MM.1S (cell line): ENCODE results near the gene TBCCD1.

Source experiments
- DNase-seq: peaks from one replicate; pipeline ENCODE4 v3.0.0-alpha.2; 2015
- H2AFZ ChIP-seq: fragments of 300-600 bp; sonication (generic); 2 replicates; pipeline ENCODE4 v1.6.0; 2016; ENCODE audit warnings: antibody characterized with exemption, low read length
- H3F3A ChIP-seq: fragments of 300-600 bp; sonication (generic); 2 replicates; pipeline ENCODE4 v1.6.1; 2016; ENCODE audit warnings: mild to moderate bottlenecking, antibody characterized with exemption, low read length, moderate library complexity, mixed read lengths; ENCODE audit not compliant: insufficient read depth
- H3K27ac ChIP-seq: fragments of 300-600 bp; sonication (generic); 2 replicates; pipeline ENCODE4 v1.5.1; 2016; ENCODE audit warnings: mild to moderate bottlenecking, low read length
- H3K27me3 ChIP-seq: fragments of 300-600 bp; sonication (generic); replicated peaks from 2 replicates; pipeline ENCODE4 v1.6.0; 2016; ENCODE audit warnings: low read length; ENCODE audit not compliant: insufficient read depth
- H3K36me3 ChIP-seq: fragments of 300-600 bp; sonication (generic); replicated peaks from 2 replicates; pipeline ENCODE4 v1.6.1; 2016; ENCODE audit warnings: mild to moderate bottlenecking, low read length, mixed read lengths; ENCODE audit not compliant: insufficient read depth
- H3K4me1 ChIP-seq: fragments of 300-600 bp; sonication (generic); 2 replicates; pipeline ENCODE4 v1.6.1; 2016; ENCODE audit warnings: low read length, mixed read lengths
- H3K4me2 ChIP-seq: fragments of 300-600 bp; sonication (generic); 2 replicates; pipeline ENCODE4 v1.6.0; 2016; ENCODE audit warnings: low read depth, low read length
- H3K4me3 ChIP-seq: fragments of 300-600 bp; sonication (generic); 2 replicates; pipeline ENCODE4 v1.5.1; 2016; ENCODE audit warnings: low read length, mixed read lengths
- H3K79me2 ChIP-seq: fragments of 300-600 bp; sonication (generic); 2 replicates; pipeline ENCODE4 v1.6.1; 2016; ENCODE audit warnings: mixed run types, low read length, mixed read lengths
- H3K9ac ChIP-seq: fragments of 300-600 bp; sonication (generic); 2 replicates; pipeline ENCODE4 v1.6.1; 2016; ENCODE audit warnings: low read length, mixed read lengths
- H3K9me2 ChIP-seq: fragments of 300-600 bp; sonication (generic); replicated peaks from 2 replicates; pipeline ENCODE4 v1.6.1; 2016; ENCODE audit warnings: mild to moderate bottlenecking, low read length, mixed read lengths; ENCODE audit not compliant: insufficient read depth
- H3K9me3 ChIP-seq: fragments of 300-600 bp; sonication (generic); replicated peaks from 2 replicates; pipeline ENCODE4 v1.6.1; 2016; ENCODE audit warnings: mild to moderate bottlenecking, low read length, mixed read lengths; ENCODE audit not compliant: insufficient read depth
- H4K20me1 ChIP-seq: fragments of 300-600 bp; sonication (generic); 2 replicates; pipeline ENCODE4 v1.6.1; 2016; ENCODE audit warnings: mild to moderate bottlenecking, low read length, moderate library complexity, mixed read lengths; ENCODE audit not compliant: insufficient read depth
- EZH2 ChIP-seq: fragments of 300-600 bp; sonication (generic); optimal IDR thresholded peaks from 2 replicates; pipeline ENCODE3; 2017; ENCODE audit warnings: low read depth, mild to moderate bottlenecking, antibody characterized with exemption, low read length, mixed read lengths
- EZH2phosphoT487 ChIP-seq: fragments of 300-600 bp; sonication (generic); IDR thresholded peaks from 2 replicates; pipeline ENCODE4 v1.6.1; 2018; ENCODE audit warnings: antibody characterized with exemption, low read length
- TF ChIP-seq, protein P1 (sequence below): fragments of 300-600 bp; sonication (generic); IDR thresholded peaks from 2 replicates; pipeline ENCODE4 v1.5.1; 2016; ENCODE audit warnings: antibody characterized with exemption, low read length, mixed read lengths

The TBCCD1 gene

DNA sequence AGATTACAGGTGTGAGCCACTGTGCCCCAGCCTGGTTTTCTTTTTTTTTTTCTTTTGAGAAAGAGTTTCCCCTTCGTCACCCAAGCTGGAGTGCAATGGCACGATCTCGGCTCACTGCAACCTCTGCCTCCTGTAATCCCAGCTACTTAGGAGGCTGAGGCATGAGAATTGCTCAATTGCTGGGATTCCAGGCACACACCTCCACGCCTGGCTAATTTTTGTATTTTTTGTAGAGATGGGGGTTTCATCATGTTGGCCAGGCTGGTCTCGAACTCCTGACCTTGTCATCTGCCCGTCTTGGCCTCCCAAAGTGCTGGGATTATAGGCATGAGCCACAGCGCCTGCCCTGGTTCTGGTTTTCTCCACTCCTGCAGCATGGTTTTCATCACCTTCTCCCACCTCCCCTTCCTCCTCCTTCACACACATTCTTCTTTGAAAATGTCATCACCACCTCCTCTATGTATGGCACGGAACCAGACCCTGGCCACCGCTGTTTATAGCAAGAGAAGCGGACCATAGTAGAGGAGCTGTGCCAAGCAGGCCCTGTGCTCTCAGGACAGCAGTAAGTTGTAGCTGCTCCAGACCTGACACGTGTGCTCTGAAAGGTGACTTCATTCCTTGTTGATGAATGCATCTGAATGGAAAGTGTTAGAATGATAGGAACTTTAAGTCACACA, 31.1 kb upstream of the TBCCD1 start:
- no peaks in the 10 kb centered on the region for H3K27me3 ChIP-seq
- H3K36me3 ChIP-seq, result no peaks in the 10 kb centered on the region
- no peak for DNase-seq
- H3K27ac ChIP-seq, result no peak overlapping the region
- no peak overlapping the region for H2AFZ ChIP-seq
- H3K4me2 ChIP-seq, result no peak overlapping the region
- H4K20me1 ChIP-seq, result no peaks in the 10 kb centered on the region
- H3K4me3 ChIP-seq, result no peak overlapping the region
- H3K9ac ChIP-seq, result no peak overlapping the region
- H3K9me2 ChIP-seq, result no peaks in the 10 kb centered on the region
- H3K9me3 ChIP-seq, result no peaks in the 10 kb centered on the region
- no peaks in the 10 kb centered on the region for H3K4me1 ChIP-seq
- H3K79me2 ChIP-seq, result no peaks in the 10 kb centered on the region
- TF ChIP-seq, protein P1, sequence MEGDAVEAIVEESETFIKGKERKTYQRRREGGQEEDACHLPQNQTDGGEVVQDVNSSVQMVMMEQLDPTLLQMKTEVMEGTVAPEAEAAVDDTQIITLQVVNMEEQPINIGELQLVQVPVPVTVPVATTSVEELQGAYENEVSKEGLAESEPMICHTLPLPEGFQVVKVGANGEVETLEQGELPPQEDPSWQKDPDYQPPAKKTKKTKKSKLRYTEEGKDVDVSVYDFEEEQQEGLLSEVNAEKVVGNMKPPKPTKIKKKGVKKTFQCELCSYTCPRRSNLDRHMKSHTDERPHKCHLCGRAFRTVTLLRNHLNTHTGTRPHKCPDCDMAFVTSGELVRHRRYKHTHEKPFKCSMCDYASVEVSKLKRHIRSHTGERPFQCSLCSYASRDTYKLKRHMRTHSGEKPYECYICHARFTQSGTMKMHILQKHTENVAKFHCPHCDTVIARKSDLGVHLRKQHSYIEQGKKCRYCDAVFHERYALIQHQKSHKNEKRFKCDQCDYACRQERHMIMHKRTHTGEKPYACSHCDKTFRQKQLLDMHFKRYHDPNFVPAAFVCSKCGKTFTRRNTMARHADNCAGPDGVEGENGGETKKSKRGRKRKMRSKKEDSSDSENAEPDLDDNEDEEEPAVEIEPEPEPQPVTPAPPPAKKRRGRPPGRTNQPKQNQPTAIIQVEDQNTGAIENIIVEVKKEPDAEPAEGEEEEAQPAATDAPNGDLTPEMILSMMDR, result no peak
- TF ChIP-seq EZH2 (no peak), EZH2phosphoT487 (no peak)
- no peaks in the 10 kb centered on the region for H3F3A ChIP-seq

DNA sequence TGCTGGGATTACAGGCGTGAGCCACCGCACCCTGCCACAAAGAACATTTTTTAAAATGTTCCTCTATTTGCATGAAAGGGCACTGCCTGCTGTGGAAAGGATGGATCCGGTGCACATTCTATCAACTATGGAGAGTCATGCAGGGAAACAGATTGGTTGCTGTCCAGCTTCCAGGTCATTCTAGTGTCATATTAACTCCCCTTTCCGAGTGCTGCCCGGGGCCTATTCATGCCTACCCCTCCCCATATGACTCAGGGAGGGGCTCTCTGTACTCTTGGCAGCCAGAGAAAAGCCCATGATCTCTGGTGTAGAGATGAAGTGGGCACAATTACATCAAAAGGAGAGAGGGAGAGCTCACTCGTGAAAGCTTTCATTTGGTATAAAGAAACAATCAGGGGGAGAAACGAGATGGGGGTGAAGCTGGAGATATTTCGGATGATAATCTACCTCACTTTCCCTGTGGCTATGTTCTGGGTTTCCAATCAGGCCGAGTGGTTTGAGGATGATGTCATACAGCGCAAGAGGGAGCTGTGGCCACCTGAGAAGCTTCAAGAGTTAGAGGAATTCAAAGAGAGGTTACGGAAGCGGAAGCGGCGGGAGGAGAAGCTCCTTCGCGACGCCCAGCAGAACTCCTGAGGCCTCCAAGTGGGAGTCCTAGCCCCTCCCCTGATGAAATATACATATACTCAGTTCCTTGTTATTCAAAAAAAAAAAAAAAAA, 29.6 kb upstream of the TBCCD1 start:
- no peaks in the 10 kb centered on the region for H3F3A ChIP-seq
- DNase-seq, result no peak
- no peak overlapping the region for H3K4me3 ChIP-seq
- no peak overlapping the region for H2AFZ ChIP-seq
- H3K9me3 ChIP-seq, result no peaks in the 10 kb centered on the region
- H3K27ac ChIP-seq, result no peak overlapping the region
- H3K4me1 ChIP-seq, result no peaks in the 10 kb centered on the region
- no peaks in the 10 kb centered on the region for H4K20me1 ChIP-seq
- no peaks in the 10 kb centered on the region for H3K27me3 ChIP-seq
- no peak overlapping the region for H3K4me2 ChIP-seq
- no peaks in the 10 kb centered on the region for H3K79me2 ChIP-seq
- no peaks in the 10 kb centered on the region for H3K36me3 ChIP-seq
- H3K9ac ChIP-seq, result no peak overlapping the region
- no peaks in the 10 kb centered on the region for H3K9me2 ChIP-seq
- TF ChIP-seq EZH2phosphoT487 (no peak), EZH2 (no peak)
- TF ChIP-seq, protein P1, result no peak

DNA sequence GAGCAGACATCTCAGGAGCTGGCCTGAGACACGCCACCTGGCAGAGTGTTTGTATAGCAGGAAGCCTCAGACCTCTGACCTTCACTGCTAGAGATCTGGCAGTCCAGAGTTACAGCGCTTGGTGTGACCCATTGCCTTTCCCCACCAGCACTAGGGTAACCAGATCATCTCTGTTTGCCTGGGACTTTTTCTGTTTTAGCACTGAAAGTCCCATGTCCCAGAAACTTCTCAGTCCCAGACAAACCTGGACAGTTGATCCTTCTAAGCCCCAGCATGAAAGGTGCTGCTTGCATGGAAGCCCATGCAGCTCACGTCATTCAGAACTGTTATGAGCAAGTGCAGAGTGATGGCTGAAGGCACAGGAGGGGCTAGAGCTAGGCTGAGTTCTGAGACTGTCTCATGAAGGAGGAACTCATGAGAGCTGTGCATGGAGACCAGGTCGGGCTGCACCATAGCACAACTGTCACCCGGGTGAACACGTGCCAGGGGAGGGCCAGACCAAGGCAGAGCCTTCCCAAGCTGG, 27.5 kb upstream of the TBCCD1 start:
- no peak overlapping the region for H3K4me2 ChIP-seq
- H2AFZ ChIP-seq, result no peak overlapping the region
- DNase-seq, result no peak
- no peaks in the 10 kb centered on the region for H3K27me3 ChIP-seq
- H3K9ac ChIP-seq, result no peak overlapping the region
- H3K27ac ChIP-seq, result no peak overlapping the region
- H3K4me1 ChIP-seq, result no peaks in the 10 kb centered on the region
- H3K79me2 ChIP-seq, result no peaks in the 10 kb centered on the region
- H3K36me3 ChIP-seq, result no peaks in the 10 kb centered on the region
- H3K4me3 ChIP-seq, result no peak overlapping the region
- H3K9me2 ChIP-seq, result no peaks in the 10 kb centered on the region
- no peaks in the 10 kb centered on the region for H4K20me1 ChIP-seq
- TF ChIP-seq EZH2phosphoT487 (no peak), EZH2 (no peak)
- TF ChIP-seq, protein P1, result no peak
- H3K9me3 ChIP-seq, result no peaks in the 10 kb centered on the region
- H3F3A ChIP-seq, result no peaks in the 10 kb centered on the region
